Trophoblast cell (in vitro differentiated cells and primary cell): ENCODE measurements around the gene TUBGCP2.

Experiments
- DNase-seq, 2 donors: peaks; one replicate each; pipeline ENCODE4 v3.0.0-alpha.2; 2016
- H2AFZ ChIP-seq: 2 replicates; pipeline ENCODE4 v1.6.1; 2013; ENCODE audit warnings: low read length, moderate library complexity, mild to moderate bottlenecking; ENCODE audit not compliant: insufficient read depth, poor library complexity
- H2AK5ac ChIP-seq: 2 replicates; pipeline ENCODE4 v1.6.1; 2013; ENCODE audit warnings: mild to moderate bottlenecking, low read length
- H2BK120ac ChIP-seq: 2 replicates; pipeline ENCODE4 v1.6.1; 2013; ENCODE audit warnings: low read length, mild to moderate bottlenecking, moderate library complexity; ENCODE audit not compliant: insufficient read depth, poor library complexity
- H2BK12ac ChIP-seq: 2 replicates; pipeline ENCODE4 v1.6.1; 2013; ENCODE audit warnings: mild to moderate bottlenecking, low read length, moderate library complexity
- H2BK5ac ChIP-seq: 2 replicates; pipeline ENCODE4 v1.6.1; 2013; ENCODE audit warnings: low read length, low read depth, moderate library complexity, mild to moderate bottlenecking; ENCODE audit not compliant: poor library complexity
- H3K14ac ChIP-seq: 2 replicates; pipeline ENCODE4 v1.6.1; 2013; ENCODE audit warnings: mild to moderate bottlenecking, low read length
- H3K18ac ChIP-seq: 2 replicates; pipeline ENCODE4 v1.6.1; 2013; ENCODE audit warnings: mild to moderate bottlenecking, low read length
- H3K23ac ChIP-seq: 2 replicates; pipeline ENCODE4 v1.6.1; 2013; ENCODE audit warnings: low read length
- H3K27ac ChIP-seq: 2 replicates; pipeline ENCODE4 v1.5.1; 2013; ENCODE audit warnings: low read depth, mild to moderate bottlenecking, inconsistent platforms, low read length, moderate library complexity
- H3K27me3 ChIP-seq: 2 replicates; pipeline ENCODE4 v1.6.1; 2013; ENCODE audit warnings: inconsistent platforms, mild to moderate bottlenecking, low read length, moderate library complexity; ENCODE audit not compliant: insufficient read depth
- H3K36me3 ChIP-seq, 2 experiments: 1 replicate in 1 of 2; 2 replicates in 1 of 2; pipeline ENCODE4 v1.6.1; 2013; ENCODE audit warnings: low read length in 2 of 2, mild to moderate bottlenecking in 2 of 2, moderate library complexity in 1 of 2; ENCODE audit not compliant: insufficient read depth in 2 of 2, control insufficient read depth in 1 of 2
- H3K4ac ChIP-seq: 2 replicates; pipeline ENCODE4 v1.6.1; 2013; ENCODE audit warnings: low read depth, mild to moderate bottlenecking, low read length, moderate library complexity
- H3K4me1 ChIP-seq, 2 experiments: 1 replicate in 1 of 2; 2 replicates in 1 of 2; pipeline ENCODE4 v1.6.1; 2013; ENCODE audit warnings: low read length in 2 of 2, mild to moderate bottlenecking in 2 of 2, moderate library complexity in 1 of 2; ENCODE audit not compliant: insufficient read depth in 2 of 2, control insufficient read depth in 1 of 2
- H3K4me2 ChIP-seq: 2 replicates; pipeline ENCODE4 v1.6.1; 2013; ENCODE audit warnings: inconsistent platforms, mild to moderate bottlenecking, low read length, moderate library complexity
- H3K4me3 ChIP-seq: 2 replicates; pipeline ENCODE4 v1.5.1; 2013; ENCODE audit warnings: mild to moderate bottlenecking, low read depth, low read length, inconsistent platforms
- H3K79me1 ChIP-seq: one replicate; pipeline ENCODE4 v1.6.1; 2013; ENCODE audit warnings: low read length
- H3K79me2 ChIP-seq: 2 replicates; pipeline ENCODE4 v1.6.1; 2013; ENCODE audit warnings: low read length, mild to moderate bottlenecking; ENCODE audit not compliant: control insufficient read depth, insufficient read depth, poor library complexity
- H3K9ac ChIP-seq: 2 replicates; pipeline ENCODE4 v1.6.1; 2013; ENCODE audit warnings: mild to moderate bottlenecking, low read length
- H3K9me3 ChIP-seq: 2 replicates; pipeline ENCODE4 v1.6.1; 2013; ENCODE audit warnings: low read depth, mild to moderate bottlenecking, control low read depth, inconsistent platforms, low read length; ENCODE audit not compliant: insufficient read depth
- H4K12ac ChIP-seq: 2 replicates; pipeline ENCODE4 v1.6.1; 2013; ENCODE audit warnings: low read depth, mild to moderate bottlenecking, low read length, moderate library complexity
- H4K8ac ChIP-seq: 2 replicates; pipeline ENCODE4 v1.6.1; 2013; ENCODE audit warnings: low read depth, mild to moderate bottlenecking, low read length, moderate library complexity
- H4K91ac ChIP-seq: one replicate; pipeline ENCODE4 v1.6.1; 2013; ENCODE audit warnings: low read depth, mild to moderate bottlenecking, low read length, moderate library complexity
- WGBS: extraction: QIAGEN DNeasy Blood & Tissue Kit; methylation state at CpG from one replicate; pipeline ENCODE4 v1.1.7; 2013; ENCODE audit warnings: missing lambda C conversion rate; ENCODE audit not compliant: insufficient read length, insufficient coverage; ENCODE audit errors: extremely low coverage; 5-methylcytosine and 5-hydroxymethylcytosine counted together

The TUBGCP2 gene

DNA sequence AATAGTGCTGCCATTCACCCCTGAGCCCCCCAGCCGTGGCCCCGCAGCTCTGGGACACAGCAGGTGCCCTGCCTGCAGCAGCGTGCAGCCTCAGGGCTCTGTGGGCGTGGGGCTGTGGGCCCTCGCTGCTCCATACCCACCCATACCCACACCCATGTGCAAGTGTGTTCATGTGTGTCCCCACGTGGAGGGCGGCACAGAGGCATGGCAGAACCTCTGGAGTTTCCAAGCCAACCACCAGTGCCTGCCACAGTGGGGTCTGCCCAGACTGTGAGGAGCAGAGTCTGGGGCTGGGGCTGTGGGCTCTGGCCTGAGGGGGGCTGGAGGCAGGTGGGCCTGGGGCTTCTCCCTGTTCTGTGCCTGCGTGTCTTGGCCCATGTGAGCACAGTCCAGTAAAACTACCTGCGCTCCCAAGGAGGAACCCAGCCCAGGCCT, 40.9 kb upstream of the TUBGCP2 start:
- WGBS = no CpG with 5 or more reads among the region's 9 CpGs
- peaks cover 4% of the 10 kb centered on the region for H3K9me3 ChIP-seq
- no peak overlapping the region for H3K27ac ChIP-seq
- H4K91ac ChIP-seq = no peak overlapping the region
- H4K12ac ChIP-seq = no peak overlapping the region
- H3K79me1 ChIP-seq = no peaks in the 10 kb centered on the region
- H3K23ac ChIP-seq = no peak overlapping the region
- no peak overlapping the region for H3K4ac ChIP-seq
- H2BK120ac ChIP-seq = no peak overlapping the region
- no peaks in the 10 kb centered on the region for H3K36me3 ChIP-seq
- H3K18ac ChIP-seq = no peak overlapping the region
- H3K4me3 ChIP-seq = no peak overlapping the region
- H2AK5ac ChIP-seq = no peak overlapping the region
- H3K4me1 ChIP-seq = peaks cover 0 to 3% of the 10 kb centered on the region in 2 experiments
- no peaks in the 10 kb centered on the region for H3K79me2 ChIP-seq
- no peak overlapping the region for H3K14ac ChIP-seq
- no peaks in the 10 kb centered on the region for H3K27me3 ChIP-seq
- H2BK5ac ChIP-seq = no peak overlapping the region
- no peak for DNase-seq
- no peak overlapping the region for H3K4me2 ChIP-seq
- no peak overlapping the region for H4K8ac ChIP-seq
- no peak overlapping the region for H2BK12ac ChIP-seq
- H3K9ac ChIP-seq = no peak overlapping the region
- H2AFZ ChIP-seq = no peak overlapping the region

GRCh38 chr10:133349160-133349568, 40.5 kb upstream of the TUBGCP2 start:
- H3K79me2 ChIP-seq = no peaks in the 10 kb centered on the region
- H3K14ac ChIP-seq = no peak overlapping the region
- WGBS = 100% methylated on average over 4 of the region's 8 CpGs
- H2AFZ ChIP-seq = no peak overlapping the region
- H3K27ac ChIP-seq = no peak overlapping the region
- no peak overlapping the region for H3K4me2 ChIP-seq
- H3K4ac ChIP-seq = no peak overlapping the region
- no peak overlapping the region for H3K18ac ChIP-seq
- no peaks in the 10 kb centered on the region for H3K27me3 ChIP-seq
- no peak for DNase-seq
- H2BK120ac ChIP-seq = no peak overlapping the region
- H3K36me3 ChIP-seq = no peaks in the 10 kb centered on the region
- no peak overlapping the region for H4K91ac ChIP-seq
- peaks cover 0 to 3% of the 10 kb centered on the region in 2 experiments for H3K4me1 ChIP-seq
- no peak overlapping the region for H3K9ac ChIP-seq
- H4K8ac ChIP-seq = no peak overlapping the region
- no peak overlapping the region for H2BK12ac ChIP-seq
- H3K79me1 ChIP-seq = no peaks in the 10 kb centered on the region
- no peak overlapping the region for H4K12ac ChIP-seq
- peak overlapping the region; percentile 35 for H3K4me3 ChIP-seq
- H2AK5ac ChIP-seq = no peak overlapping the region
- H3K9me3 ChIP-seq = peaks cover 4% of the 10 kb centered on the region
- no peak overlapping the region for H2BK5ac ChIP-seq
- peak overlapping the region; percentile 91 for H3K23ac ChIP-seq

DNA sequence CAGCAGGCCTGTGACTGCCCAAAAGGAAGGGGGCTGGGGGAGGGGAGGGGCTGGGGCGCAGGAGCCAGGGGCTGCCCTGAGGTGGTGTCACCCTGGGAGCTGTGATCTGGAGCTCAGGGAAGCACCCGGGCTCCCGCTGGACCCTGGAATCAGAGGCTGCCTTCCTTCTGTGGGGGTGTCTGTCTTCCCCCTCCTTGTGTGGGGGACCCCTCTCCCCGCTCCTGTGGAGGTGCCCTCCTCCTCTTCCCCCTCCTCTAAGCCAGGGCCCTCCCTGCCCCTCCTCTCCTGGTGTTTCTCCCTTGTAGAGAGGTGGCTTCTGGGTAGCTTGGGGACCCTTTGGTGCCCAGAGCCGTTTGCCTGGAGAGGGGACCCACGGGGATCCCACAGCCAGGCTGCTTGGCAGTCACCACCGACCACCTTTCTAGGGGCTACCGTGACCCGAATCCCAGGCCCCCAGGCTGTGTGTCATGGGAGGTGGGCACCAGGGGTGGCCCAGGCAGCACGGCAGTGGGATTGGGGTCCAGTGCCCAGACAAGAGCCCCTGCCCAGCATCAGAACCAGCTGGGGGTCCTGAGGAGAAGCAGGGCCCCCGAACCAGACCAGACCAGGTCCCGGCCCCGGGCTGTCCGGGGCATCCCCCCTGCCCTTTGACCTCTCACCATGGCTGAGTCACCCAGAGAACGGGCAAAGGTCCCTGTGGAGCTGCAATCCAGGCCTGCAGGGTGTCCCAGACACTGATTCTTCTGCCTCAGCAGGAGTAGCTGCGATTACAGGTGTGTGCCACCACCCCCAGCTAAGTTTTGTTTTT, 39.2 kb upstream of the TUBGCP2 start:
- no CpG with 5 or more reads among the region's 16 CpGs for WGBS
- no peak overlapping the region for H2BK5ac ChIP-seq
- no peak overlapping the region for H3K14ac ChIP-seq
- peaks cover 5 to 7% of the 10 kb centered on the region in 2 experiments for H3K4me1 ChIP-seq
- H3K4ac ChIP-seq = no peak overlapping the region
- H2AFZ ChIP-seq = no peak overlapping the region
- no peak overlapping the region for H2BK120ac ChIP-seq
- H4K8ac ChIP-seq = no peak overlapping the region
- H4K91ac ChIP-seq = no peak overlapping the region
- no peaks in the 10 kb centered on the region for H3K79me2 ChIP-seq
- no peak overlapping the region for H3K9ac ChIP-seq
- H3K27ac ChIP-seq = no peak overlapping the region
- no peaks in the 10 kb centered on the region for H3K79me1 ChIP-seq
- H3K4me2 ChIP-seq = no peak overlapping the region
- H3K36me3 ChIP-seq = no peaks in the 10 kb centered on the region
- H3K18ac ChIP-seq = no peak overlapping the region
- no peak overlapping the region for H2BK12ac ChIP-seq
- DNase-seq = no peak
- H3K9me3 ChIP-seq = peaks cover 4% of the 10 kb centered on the region
- H3K4me3 ChIP-seq = no peak overlapping the region
- H2AK5ac ChIP-seq = no peak overlapping the region
- H3K23ac ChIP-seq = no peak overlapping the region
- no peak overlapping the region for H4K12ac ChIP-seq
- no peaks in the 10 kb centered on the region for H3K27me3 ChIP-seq

GRCh38 chr10:133346413-133346812, 37.7 kb upstream of the TUBGCP2 start:
- Histone ChIP-seq H3K79me2 (no peaks in the 10 kb centered on the region), H3K4me2 (no peak overlapping the region), H3K27ac (no peak overlapping the region), H2BK5ac (no peak overlapping the region), H3K9ac (no peak overlapping the region), H2BK120ac (no peak overlapping the region), H4K12ac (no peak overlapping the region), H3K4ac (no peak overlapping the region), H2AFZ (no peak overlapping the region), H3K4me3 (peak overlapping the region; percentile 26), H4K91ac (no peak overlapping the region), H3K27me3 (no peaks in the 10 kb centered on the region), H3K18ac (no peak overlapping the region), H4K8ac (no peak overlapping the region), H3K23ac (no peak overlapping the region), H3K79me1 (no peaks in the 10 kb centered on the region), H3K4me1 (peaks cover 5 to 7% of the 10 kb centered on the region in 2 experiments), H3K36me3 (no peaks in the 10 kb centered on the region), H3K14ac (no peak overlapping the region), H3K9me3 (peaks cover 4% of the 10 kb centered on the region), H2BK12ac (no peak overlapping the region), H2AK5ac (no peak overlapping the region)
- no CpG with 5 or more reads among the region's 11 CpGs for WGBS
- DNase-seq = no peak
